Type B pancreatic cell (in vitro differentiated cells): ENCODE measurements around the gene ESYT2. TPM values are rescaled to one million over a fixed set of nuclear protein-coding genes. Genes with fewer than 3 reads are reported as not detected.

ENCODE experiments used
- DNase-seq: peaks from one replicate; pipeline ENCODE4 v3.0.0; 2021; ENCODE audit warnings: mixed read lengths; ENCODE audit not compliant: unreplicated experiment; ENCODE audit errors: extremely low spot score
- H3K27ac Mint-ChIP-seq: 2 replicates; pipeline ENCODE4 v1.8.0; 2021; ENCODE audit warnings: mild to moderate bottlenecking, mixed read lengths
- H3K27me3 Mint-ChIP-seq: 2 replicates; pipeline ENCODE4 v1.8.0; 2021; ENCODE audit warnings: mixed read lengths
- H3K36me3 Mint-ChIP-seq: 2 replicates; pipeline ENCODE4 v1.8.0; 2021; ENCODE audit warnings: mixed read lengths
- H3K4me1 Mint-ChIP-seq: one replicate; pipeline ENCODE4 v1.8.0; 2021; ENCODE audit warnings: mixed read lengths; ENCODE audit not compliant: unreplicated experiment
- H3K4me3 Mint-ChIP-seq: 2 replicates; pipeline ENCODE4 v1.8.0; 2021; ENCODE audit warnings: mild to moderate bottlenecking, mixed read lengths
- H3K9me3 Mint-ChIP-seq: 2 replicates; pipeline ENCODE4 v1.8.0; 2021; ENCODE audit warnings: mixed read lengths
- CTCF ChIP-seq: fragments of 200-600 bp; sonication (generic); conservative IDR thresholded peaks from 2 replicates; pipeline ENCODE4 v1.5.0; 2021; ENCODE audit warnings: antibody characterized with exemption, mild to moderate bottlenecking
- total RNA-seq: library from RNA; stranded (reverse); gene quantifications from 2 replicates; pipeline ENCODE4 v1.2.1, GENCODE V29; 2021; ENCODE audit warnings: low replicate concordance

Gene ESYT2
- total RNA-seq, 1 donor from 2014 or later: 42.1 TPM

- Mint-ChIP-seq H3K4me3 (no peak overlapping the region), H3K9me3 (no peaks in the 10 kb centered on the region), H3K27me3 (no peaks in the 10 kb centered on the region), H3K27ac (no peak overlapping the region), H3K4me1 (peaks cover 33% of the 10 kb centered on the region), H3K36me3 (peaks cover 16% of the 10 kb centered on the region)
- DNase-seq: no peak
- no peak for TF ChIP-seq CTCF
Measured at GRCh38 chr7:158867214-158867984, 38.1 kb upstream of the ESYT2 start.

DNA sequence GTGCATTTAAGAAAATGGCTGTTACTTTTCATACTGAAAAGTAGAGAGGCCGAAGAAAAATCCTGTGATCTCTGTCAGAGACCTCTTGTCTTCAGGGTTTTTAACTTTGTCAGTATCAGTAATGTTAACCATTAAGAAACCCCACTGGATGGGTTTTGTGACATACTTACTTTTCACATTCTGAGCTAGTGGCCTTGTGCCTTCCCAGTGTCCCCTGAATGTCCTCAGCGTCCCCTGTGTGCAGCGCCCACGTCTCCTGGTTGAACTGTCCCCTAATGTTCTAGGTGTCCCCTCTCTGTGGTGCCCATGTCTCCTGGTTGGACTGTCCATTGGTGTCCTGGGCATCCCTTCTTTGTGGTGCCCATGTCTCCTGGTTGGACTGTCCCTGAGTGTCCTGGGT, 36.7 kb upstream of the ESYT2 start:
- no peak for DNase-seq
- no peak for TF ChIP-seq CTCF
- peaks cover 3% of the 10 kb centered on the region for H3K9me3 Mint-ChIP-seq
- H3K27ac Mint-ChIP-seq: peak overlapping the region; percentile 99
- peaks cover 12% of the 10 kb centered on the region for H3K36me3 Mint-ChIP-seq
- no peak overlapping the region for H3K4me3 Mint-ChIP-seq
- H3K4me1 Mint-ChIP-seq: peaks cover 47% of the 10 kb centered on the region
- no peaks in the 10 kb centered on the region for H3K27me3 Mint-ChIP-seq

- peak overlapping the region; percentile 61 for H3K4me3 Mint-ChIP-seq
- peaks cover 51% of the 10 kb centered on the region for H3K4me1 Mint-ChIP-seq
- H3K27ac Mint-ChIP-seq: peak overlapping the region; percentile 99
- no peaks in the 10 kb centered on the region for H3K27me3 Mint-ChIP-seq
- peaks cover 3% of the 10 kb centered on the region for H3K9me3 Mint-ChIP-seq
- no peak for TF ChIP-seq CTCF
- DNase-seq: no peak
- H3K36me3 Mint-ChIP-seq: peaks cover 8% of the 10 kb centered on the region
Measured at GRCh38 chr7:158865462-158865922, 36.2 kb upstream of the ESYT2 start.

DNA sequence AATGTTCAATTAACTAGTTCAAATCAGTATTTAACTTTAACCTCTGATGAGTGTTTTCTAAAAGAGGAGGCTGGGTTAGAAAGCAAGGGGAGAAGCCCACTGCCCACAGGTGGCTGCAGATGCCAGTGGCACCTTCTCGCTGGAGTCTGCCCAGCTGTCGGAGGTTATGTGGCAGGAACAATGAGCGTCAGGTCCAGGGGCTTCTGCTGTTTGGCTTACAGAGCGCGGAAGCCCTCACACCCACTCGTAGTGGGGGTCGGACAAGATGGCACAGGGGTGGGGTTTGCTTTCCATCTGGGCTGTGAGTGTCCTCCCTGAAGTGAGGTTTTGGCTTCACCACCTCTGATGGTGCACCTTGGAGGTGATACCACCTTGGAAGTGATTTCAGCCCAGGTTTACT, 35.5 kb upstream of the ESYT2 start:
- H3K4me1 Mint-ChIP-seq: peaks cover 51% of the 10 kb centered on the region
- H3K9me3 Mint-ChIP-seq: peaks cover 3% of the 10 kb centered on the region
- peaks cover 8% of the 10 kb centered on the region for H3K36me3 Mint-ChIP-seq
- H3K4me3 Mint-ChIP-seq: peak overlapping the region; percentile 90
- peak overlapping the region; percentile 99 for H3K27ac Mint-ChIP-seq
- DNase-seq: no peak
- TF ChIP-seq CTCF: no peak
- H3K27me3 Mint-ChIP-seq: no peaks in the 10 kb centered on the region

- H3K4me1 Mint-ChIP-seq: peaks cover 51% of the 10 kb centered on the region
- peaks cover 3% of the 10 kb centered on the region for H3K9me3 Mint-ChIP-seq
- H3K36me3 Mint-ChIP-seq: peaks cover 8% of the 10 kb centered on the region
Measured at GRCh38 chr7:158864507-158864820, 35.2 kb upstream of the ESYT2 start.

More at GRCh38 chr7:158864507-158864820, 35.2 kb upstream of the ESYT2 start:
- no peak for DNase-seq
- Mint-ChIP-seq H3K27me3 (no peaks in the 10 kb centered on the region), H3K4me3 (peak overlapping the region; percentile 90), H3K27ac (peak overlapping the region; percentile 99)
- no peak for TF ChIP-seq CTCF
